Stimulated activated CD8-positive, alpha-beta memory T cell treated with anti-CD3 and anti-CD28 coated beads, Interleukin-7, amount 100 ng/mL, for 4 hours (primary cell): Measurements from ENCODE around the gene RETREG2.
"Not testable (repeated sequence)": the region's sequence is repeated elsewhere in the genome, so short reads cannot be mapped to it uniquely, and the experiment has no call there.

Source experiments
- DNase-seq, 2 donors: peaks; one replicate each; pipeline ENCODE4 v3.0.0-alpha.2; 2020; ENCODE audit warnings: low read depth in 2 of 2

RETREG2 gene

DNA sequence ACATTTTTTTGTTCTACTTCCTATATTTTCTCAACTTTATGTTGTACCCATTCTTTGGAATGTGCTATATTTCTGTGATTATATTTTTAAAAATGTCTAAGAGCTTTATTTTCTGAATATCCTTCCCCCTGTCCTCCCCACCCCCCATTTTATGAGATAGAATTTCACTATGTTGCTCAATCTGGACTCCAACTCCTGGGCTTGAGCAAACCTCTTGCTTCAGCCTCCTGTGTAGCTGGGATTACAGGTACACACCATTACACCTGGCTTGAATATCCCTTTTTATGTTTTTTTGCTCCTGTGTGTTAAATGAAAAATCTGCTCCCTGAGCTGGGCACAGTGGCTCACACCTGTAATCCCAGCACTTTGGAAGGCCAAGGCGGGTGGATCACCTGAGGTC lies 19.3 kb downstream of the RETREG2 start:
- no peak for DNase-seq

DNA sequence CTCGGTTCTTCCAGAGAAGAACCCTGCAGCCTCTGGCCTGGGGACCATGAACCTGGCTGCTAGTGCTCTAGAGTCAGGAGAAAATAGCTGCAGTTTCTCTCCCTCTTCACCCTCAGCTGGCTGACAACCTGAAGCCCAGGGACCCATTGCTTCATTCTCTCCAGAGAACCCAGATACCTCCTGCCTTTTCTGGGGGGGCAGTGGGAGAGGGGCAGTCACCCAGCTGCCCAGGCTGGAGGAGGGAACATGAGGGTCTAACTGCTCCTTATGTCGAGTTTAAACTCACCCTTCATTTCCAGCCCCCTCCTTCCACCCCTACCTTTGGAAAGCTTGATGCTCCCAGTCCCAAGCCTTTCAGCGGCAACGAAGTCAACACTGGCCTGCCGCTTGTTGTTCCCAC lies 20.9 kb downstream of the RETREG2 start:
- DNase-seq, result no peak

DNA sequence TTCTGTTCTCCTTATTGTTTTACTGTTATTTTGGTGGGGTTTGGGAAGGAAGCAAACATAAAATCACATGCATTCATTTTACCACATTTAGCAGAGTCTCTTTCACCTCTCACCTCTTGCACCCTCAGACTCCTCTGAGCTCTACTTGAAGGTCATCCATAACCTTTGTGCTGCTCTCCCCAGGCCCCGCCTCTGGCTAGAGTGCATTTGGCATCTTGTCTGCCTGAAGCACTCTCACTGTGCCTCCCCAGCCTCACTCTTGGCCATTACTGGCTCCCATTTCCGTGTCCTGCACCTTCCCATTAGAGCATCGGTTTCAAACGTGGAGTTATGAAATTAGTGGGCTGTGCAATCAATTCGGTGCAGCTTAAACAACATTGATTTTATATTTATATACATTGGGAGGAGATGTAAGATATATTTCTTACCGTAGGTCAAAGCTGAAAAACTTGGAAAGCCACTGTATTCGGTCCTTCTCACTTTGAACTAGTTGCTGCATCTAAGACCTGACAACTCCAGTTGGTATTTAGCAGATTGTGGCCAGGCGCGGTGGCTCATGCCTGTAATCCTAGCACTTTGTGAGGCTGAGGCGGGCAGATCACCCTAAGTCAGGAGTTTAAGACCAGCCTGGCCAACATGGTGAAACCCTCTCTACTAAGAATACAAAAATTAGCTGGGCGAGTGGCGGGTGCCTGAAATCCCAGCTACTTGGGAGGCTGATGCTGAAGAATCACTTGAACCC lies 21.6 kb downstream of the RETREG2 start:
- DNase-seq, result no peak

DNA sequence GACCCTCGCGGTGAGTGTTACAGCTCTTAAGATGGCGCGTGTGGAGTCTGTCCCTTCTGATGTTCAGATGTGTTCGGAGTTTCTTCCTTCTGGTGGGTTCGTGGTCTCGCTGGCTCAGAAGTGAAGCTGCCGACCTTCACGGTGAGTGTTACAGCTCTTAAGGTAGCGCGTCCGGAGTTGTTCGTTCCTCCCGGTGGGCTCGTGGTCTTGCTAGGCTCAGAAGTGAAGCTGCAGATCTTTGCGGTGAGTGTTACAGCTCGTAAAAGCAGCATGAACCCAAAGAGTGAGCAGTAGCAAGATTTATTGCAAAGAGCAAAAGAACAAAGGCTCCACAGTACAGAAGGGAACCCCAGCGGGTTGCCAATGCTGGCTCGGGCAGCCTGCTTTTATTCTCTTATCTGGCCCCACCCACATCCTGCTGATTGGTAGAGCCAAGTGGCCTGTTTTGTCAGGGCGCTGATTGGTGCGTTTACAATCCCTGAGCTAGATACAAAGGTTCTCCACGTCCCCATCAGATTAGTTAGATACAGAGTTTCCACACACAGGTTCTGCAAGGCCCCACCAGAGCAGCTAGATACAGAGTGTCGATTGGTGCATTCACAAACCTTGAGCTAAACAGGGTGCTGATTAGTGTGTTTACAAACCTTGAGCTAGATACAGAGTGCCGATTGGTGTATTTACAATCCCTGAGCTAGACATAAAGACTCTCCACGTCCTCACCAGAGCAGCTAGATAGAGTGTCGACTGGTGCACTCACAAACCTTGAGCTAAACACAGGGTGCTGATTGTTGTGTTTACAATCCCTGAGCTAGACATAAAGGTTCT lies 22.6 kb downstream of the RETREG2 start:
- not testable (repeated sequence) for DNase-seq

DNA sequence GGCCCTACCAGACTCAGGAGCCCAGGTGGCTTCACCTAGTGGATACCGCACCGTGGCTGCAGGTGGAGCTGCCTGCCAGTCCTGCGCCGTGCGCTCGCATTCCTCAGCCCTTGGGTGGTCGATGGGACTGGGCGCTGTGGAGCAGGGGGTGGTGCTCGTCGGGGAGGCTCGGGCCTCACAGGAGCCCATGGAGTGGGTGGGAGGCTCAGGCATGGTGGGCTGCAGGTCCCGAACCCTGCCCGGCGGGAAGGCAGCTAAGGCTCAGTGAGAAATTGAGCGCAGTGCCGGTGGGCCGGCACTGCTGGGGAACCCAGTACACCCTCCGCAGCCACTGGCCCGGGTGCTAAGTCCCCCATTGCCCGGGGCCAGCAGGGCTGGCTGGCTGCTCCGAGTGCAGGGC lies 23.3 kb downstream of the RETREG2 start:
- not testable (repeated sequence) for DNase-seq

DNA sequence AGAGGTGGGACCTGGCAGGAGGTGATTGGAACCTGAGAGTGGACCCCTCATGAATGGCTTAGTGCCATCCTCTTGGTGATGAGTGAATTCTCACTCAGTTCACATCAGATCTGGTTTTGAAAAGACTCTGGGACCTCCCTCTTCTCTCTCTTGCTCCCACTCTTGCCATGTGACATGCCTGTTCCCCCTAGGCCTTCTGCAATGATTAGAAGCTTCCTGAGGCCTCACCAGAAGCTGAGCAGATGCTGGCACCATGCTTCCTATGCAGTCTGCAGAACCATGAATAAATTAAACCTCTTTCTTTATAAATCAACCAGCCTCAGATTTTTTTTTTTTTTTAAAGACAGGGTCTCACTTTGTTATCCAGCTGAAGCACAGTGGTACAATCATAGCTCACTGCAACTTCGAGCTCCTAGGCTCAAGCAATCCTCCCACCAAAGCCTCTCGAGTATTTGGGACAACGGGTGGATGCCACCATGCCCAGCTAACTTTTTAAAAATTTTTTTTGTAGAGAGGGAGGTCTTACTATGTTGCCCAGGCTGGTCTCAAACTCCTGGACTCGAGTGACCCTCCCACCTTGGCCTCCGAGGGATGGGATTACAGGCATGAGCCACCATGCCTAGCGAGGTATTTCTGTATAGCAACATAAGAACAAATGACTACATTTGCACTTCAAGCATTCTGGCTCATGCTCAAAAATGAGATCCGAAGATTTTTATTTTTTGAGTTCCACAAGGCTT lies 26.5 kb downstream of the RETREG2 start:
- no peak for DNase-seq

DNA sequence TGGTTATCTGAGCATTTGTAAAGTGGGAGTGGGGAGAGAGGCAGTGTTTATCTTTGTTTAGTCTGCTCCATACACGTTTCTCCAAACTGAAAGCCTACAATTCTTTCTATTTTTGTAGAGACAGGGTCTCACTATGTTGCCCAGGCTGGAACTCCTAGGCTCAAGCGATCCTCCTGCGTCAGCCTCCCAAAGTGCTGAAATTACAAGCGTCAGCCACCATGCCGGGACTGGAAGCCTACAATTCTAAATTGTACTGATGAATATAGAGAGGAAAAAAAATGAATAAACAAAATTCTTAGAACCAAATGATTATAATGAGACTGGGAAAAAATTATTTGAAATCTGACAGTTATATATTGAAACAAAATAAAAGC lies 27.1 kb downstream of the RETREG2 start:
- DNase-seq, result no peak

DNA sequence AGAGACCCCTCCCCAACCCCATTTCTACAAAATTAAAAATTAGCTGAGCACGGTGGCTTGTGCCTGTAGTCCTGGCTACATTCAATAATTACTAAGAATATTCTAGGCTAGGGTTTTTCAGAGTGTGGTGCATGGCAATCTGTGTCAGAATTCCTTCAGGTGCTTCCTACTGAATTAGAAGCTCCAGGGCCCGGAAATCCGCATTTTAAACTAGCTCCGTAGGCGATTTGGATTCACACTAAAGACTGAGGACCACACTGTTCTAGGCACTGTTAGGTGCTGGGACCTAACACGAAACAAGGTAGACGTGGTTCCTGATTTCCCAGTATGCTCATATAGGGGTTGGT lies 27.9 kb downstream of the RETREG2 start:
- no peak for DNase-seq

DNA sequence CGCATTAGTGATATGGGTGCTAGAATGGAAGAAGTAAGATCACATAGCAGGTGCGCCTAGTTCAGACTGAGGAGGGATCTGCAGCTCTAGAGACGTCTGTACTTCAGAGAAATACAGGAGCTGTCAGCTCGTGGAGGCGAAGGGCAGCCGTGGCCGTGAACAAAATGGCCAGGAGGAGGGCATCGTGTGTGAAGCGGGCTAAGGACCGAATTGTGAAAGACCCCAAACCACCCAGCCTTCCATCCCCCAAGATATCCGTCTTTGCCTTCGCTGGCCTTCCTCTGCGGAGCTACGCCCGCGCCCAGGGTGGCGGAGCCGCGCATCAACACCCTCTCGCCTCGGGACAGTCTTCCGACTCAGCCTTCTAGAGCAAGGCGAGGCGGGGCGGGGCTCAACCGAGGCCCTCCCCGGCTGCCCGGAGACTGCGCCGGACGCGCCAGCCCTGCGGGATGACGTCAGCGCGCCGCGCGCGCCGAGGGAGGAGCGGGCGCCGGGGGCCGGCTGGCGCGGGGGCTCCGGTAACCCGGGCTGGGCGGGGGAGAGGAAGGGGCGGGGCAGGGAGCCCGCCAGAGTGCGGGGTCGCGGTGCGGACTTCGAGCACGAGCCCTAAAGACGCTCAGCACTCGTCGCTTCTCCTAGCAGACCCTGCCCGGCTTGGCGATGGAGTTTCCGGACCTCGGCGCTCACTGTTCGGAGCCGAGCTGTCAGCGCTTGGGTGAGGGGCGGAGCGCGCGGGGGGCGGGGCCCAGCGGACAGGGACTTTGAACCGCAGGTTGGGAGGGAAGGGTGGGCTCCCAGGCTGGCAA lies 28.5 kb downstream of the RETREG2 start, which contains the start of gene ZFAND2B:
Gene ZFAND2B, plus strand, starts transcription at position 455 of the 806 bp plus-strand sequence. Its CDS starts 206 bp downstream, at position 661.
- peak; percentile 83 to 93 for DNase-seq

DNA sequence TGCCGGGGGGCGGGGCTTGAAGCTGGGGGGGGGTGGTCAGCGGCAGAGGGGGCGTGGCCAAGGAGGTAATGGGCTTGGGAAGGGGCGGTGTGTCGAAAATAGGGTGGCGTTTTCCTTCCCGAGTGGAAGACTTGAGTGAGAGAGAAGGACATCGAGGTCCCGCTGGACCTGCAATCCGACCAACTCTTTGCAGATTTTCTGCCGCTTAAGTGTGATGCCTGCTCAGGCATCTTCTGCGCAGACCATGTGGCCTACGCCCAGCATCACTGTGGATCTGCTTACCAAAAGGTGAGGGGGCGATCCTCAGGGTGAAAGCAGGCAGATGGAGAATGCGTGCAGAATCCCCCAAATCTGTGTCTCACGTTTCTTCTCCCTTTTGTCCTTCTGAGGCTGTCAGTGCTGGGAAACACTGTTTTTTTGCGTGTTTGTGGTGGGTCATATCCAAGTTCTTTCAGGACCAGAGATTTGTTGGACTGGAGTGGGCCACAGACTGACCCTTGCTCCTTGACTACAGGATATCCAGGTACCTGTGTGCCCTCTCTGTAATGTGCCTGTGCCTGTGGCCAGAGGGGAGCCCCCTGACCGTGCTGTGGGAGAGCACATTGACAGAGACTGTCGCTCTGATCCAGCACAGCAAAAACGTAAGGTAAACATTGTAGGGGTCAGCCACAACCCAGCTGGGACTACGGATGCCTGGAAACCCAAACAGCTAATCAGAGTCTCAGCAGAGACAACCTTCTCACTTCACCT lies 29.2 kb downstream of the RETREG2 start:
- no peak for DNase-seq

DNA sequence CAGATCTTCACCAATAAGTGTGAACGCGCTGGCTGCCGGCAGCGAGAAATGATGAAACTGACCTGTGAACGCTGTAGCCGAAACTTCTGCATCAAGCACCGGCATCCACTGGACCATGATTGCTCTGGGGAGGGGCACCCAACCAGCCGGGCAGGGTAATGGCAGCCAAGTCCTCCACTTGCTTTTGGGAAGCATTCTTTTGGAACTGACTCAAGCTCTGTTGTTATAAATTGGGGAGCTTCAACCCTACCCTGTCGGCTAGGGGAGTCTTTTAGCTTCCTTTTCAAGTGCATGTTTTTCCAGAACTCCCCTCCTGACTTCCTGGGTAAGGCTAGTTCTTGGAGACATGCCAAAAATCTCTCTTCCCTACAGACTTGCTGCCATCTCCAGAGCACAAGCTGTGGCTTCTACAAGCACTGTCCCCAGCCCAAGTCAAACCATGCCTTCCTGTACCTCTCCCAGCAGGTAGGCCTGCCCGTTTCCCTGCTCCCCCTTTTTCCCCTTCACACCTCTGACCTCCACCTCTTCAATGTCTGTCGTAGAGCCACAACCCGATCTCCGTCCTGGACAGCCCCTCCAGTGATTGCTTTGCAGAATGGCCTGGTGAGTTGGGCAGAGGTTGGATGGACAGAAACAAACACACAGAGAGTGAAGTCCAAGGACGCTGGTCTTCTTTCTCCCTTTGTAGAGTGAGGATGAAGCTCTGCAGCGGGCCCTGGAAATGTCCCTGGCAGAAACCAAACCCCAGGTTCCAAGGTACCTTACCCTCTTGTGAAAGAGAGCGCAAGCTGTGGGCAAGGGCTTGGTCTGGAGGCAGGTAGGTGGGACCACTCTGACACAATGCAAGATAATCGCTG lies 30.0 kb downstream of the RETREG2 start:
- no peak for DNase-seq

DNA sequence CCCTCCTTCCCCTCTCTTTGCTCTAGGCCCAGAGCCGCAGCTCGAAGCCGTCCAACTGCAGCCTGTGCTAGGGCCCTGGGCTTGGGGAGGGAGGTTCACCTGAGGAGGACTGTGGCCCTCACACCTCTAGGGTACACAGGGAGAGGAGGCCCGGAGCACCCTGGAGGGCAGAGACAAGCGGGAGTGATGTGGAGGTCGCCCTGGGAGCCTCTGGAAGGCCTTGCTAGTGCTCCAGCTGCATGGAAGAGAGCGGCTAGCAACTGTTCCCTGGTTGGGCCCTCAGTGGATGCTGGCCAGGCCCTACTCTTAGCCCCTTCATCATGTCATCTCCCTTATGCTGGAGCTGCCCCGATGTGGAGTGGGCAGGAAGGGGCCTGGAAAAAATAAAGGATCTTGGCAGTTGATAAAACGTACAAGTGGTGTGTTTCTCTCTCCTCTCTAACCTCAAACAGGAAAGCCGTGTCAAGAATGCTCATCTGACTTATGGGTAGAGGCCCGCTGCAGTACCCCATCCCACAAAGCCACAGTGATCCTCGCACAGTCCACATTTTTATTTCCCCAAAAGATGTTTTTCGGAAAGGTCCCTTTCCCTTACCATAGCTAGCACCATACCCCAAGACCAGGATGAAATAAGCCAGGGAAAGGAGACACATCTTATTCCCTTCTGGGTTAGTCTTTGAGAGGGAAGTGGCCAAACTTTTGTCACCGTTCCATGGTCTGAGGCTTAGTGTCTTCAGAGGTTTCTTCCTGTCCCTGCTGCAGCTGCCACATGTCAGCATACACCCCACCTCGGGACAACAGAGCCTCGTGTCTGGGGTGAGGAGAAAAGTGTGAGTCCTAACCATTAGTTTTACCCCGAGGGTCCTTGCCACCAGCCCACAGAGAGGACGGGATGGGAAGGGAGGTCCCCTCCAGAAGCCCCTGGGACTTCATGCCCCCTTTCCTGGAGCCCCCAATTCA lies 31.4 kb downstream of the RETREG2 start:
- no peak for DNase-seq

DNA sequence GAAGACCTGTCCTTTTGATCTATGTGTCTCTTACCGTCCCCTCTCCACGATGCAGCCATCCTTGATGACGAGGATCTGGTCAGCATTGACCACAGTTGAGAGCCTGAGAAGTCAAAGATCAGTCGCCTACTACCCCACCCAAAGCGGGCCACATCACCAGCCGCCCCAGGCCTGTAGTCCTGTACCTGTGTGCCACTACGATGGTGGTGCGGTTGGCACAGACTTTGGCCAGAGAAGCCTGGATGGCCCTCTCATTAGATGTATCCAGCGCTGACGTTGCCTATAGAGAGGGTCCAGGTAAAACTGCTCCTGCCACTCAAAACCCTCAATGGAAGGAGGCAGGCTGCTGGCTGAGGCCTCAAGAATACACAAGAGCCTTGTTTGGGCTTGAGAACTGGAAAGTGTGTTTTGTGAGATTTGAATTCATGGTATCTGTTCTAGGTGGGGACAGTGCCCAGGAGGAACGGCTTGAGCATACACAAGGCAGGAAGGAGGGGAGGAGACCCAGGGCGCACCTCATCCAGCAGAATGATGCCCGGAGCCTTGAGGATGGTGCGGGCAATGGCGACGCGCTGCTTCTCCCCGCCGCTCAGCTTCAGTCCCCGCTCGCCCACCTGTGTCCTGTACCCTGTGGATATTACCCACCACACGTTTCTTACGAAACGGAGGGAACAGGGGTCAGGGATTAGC lies 32.3 kb downstream of the RETREG2 start:
- no peak for DNase-seq

DNA sequence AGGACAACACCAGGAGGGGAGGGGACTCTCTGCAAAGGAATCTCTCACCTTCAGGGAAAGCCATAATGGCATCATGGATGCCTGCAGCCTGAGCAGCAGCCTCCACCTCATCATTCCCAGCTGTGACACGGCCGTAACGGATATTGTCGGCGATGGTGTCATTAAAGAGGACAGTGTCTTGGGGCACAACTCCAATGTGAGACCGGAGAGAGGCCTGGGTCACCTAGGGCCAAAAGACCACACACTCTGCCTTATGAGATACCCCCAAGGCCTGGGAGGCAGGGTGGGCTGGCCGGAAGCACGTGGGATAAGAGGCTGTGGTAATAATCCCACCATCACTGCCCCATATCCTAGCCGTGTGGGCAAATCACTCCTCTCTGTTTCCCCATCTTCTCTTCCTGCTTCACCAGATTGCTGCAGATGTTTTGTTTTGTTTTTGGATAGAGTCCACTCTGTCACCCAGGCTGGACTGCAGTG lies 32.8 kb downstream of the RETREG2 start:
- no peak for DNase-seq

DNA sequence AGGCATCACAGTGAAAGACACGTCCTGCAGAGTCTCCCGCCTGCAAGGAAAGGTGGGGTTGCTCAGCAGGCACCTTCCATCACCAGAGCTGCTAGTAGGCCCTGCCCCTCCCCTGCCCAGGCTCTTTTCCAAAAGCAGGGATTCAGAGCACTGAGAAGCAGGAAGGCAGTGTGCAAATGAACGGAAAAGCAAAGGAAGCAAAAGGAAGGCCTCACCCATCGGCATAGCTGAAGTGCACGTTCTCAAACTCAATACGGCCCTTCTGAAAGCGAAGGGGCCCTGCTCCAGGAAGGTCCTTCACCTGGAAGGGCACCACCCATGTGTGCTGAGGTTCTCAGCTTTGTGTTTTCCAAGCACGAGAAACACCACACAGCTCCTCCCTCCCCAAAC lies 34.9 kb downstream of the RETREG2 start:
- DNase-seq, result no peak

DNA sequence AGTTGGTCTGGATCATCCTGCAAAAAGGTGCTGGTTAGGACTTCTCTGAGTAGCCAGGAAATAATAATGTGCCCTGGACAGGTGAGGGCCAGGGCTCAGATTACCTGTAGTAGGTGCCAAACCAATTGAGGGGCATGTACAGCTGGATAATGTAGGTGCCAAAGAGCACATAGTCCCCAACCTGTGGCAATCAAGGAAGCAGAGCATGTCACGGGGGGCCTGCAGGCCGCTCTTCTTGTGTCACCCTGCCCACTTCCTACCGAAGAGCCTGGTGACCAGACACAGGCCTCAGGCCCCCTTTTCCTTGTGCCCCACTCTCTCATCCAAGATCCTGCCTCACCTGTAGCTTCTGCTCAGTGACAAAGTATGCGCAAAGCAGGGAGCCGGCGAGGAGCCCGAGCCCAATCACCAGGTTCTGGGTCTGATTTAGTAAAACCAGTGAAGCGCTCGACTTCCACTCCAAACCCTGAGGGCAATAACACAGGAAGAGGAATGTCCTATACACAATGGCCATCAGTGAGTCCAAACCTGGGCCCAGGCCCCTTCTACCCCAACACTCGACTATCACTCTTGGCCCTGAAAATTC lies 35.5 kb downstream of the RETREG2 start:
- DNase-seq, result no peak

DNA sequence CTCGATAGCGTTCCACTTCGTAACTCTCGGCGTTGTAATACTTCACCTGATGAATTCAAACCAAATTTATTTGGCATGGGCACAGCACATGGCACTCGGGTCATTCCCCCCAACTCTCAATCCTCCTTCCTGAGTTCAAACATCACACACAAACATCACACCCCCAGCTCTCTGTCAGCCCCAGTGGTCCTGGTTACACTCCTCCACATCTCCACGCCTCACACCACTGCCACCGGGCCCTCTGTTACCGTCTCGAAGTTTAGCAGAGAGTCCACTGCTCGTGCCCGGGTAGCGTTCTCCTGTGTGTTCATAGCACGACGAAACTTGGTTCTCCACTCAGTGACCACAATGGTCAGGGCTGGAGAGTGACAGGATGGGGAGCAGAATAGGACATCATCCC lies 36.1 kb downstream of the RETREG2 start:
- no peak for DNase-seq

DNA sequence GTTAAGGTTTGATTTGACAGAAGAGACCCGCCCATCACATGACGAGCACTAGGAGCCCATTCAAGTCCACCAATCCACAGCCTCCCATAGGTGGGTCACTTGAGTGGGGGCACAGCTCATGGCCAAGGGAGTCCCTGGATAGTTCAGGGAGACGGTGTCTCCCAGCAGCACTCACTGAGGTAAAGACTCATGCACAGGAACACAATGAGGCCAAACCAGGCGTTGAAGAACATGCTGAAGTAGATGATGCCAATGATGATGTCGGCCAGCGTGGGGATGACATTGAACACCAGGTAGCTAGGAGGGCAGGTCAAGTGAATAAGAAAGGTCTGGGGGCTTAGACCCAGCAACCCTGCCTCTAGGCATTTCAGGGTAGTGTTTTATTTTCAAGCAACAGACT lies 36.7 kb downstream of the RETREG2 start:
- DNase-seq, result no peak
